CD4-positive, alpha-beta memory T cell (primary cell): ENCODE data around the gene POGK. TPM values are rescaled to one million over a fixed set of nuclear protein-coding genes. Genes with fewer than 3 reads are reported as not detected.

ENCODE experiments used
- CTCF ChIA-PET: fragments of 350-600 bp; sonication (Branson Sonifier 250); formaldehyde crosslinking; loops from one replicate; lab custom pipeline; 2021; ENCODE audit warnings: inconsistent platforms; ENCODE audit not compliant: partially characterized antibody; lab: Charles Lee
- POLR2A ChIA-PET: fragments of 350-600 bp; sonication (Branson Sonifier 250); formaldehyde crosslinking; loops from one replicate; lab custom pipeline; 2021; ENCODE audit not compliant: partially characterized antibody; lab: Charles Lee
- DNase-seq, 5 donors: peaks; one replicate each; pipeline versions ENCODE4 v3.0.0 to v3.0.0-alpha.2; 2020 to 2022; ENCODE audit warnings: mixed read lengths in 1 of 5
- H3K27ac ChIP-seq: one replicate; pipeline ENCODE4 v1.7.0; 2013; ENCODE audit warnings: low read depth, low read length
- H3K27me3 ChIP-seq: 2 replicates; pipeline ENCODE4 v1.7.0; 2013; ENCODE audit warnings: mild to moderate bottlenecking, low read length, moderate library complexity; ENCODE audit not compliant: insufficient read depth
- H3K36me3 ChIP-seq: 2 replicates; pipeline ENCODE4 v1.7.0; 2013; ENCODE audit warnings: mild to moderate bottlenecking, low read length, moderate library complexity; ENCODE audit not compliant: insufficient read depth
- H3K4me1 ChIP-seq: 2 replicates; pipeline ENCODE4 v1.7.0; 2013; ENCODE audit warnings: mild to moderate bottlenecking, low read length, moderate library complexity; ENCODE audit not compliant: insufficient read depth
- H3K4me3 ChIP-seq, 2 donors: one replicate each; pipeline ENCODE4 v1.7.0; 2013; ENCODE audit warnings: low read length in 2 of 2, mild to moderate bottlenecking in 1 of 2
- H3K9me3 ChIP-seq, 2 donors: one replicate each; pipeline ENCODE4 v1.7.0; 2013; ENCODE audit warnings: low read length in 2 of 2, control low read depth in 1 of 2; ENCODE audit not compliant: control insufficient read depth in 1 of 2
- H3K27ac Mint-ChIP-seq, 7 donors: one replicate each; pipeline ENCODE4 v1.8.0; 2020 to 2021; ENCODE audit warnings: mixed read lengths in 7 of 7, mild to moderate bottlenecking in 6 of 7, inconsistent platforms in 3 of 7, moderate library complexity in 3 of 7
- H3K27me3 Mint-ChIP-seq, 2 donors: one replicate each; pipeline ENCODE4 v1.8.0; 2020 to 2021; ENCODE audit warnings: mixed read lengths in 2 of 2
- H3K36me3 Mint-ChIP-seq, 2 donors: one replicate each; pipeline ENCODE4 v1.8.0; 2020 to 2021; ENCODE audit warnings: mixed read lengths in 2 of 2, inconsistent platforms in 1 of 2, mild to moderate bottlenecking in 1 of 2
- H3K4me1 Mint-ChIP-seq, 4 donors: one replicate each; pipeline ENCODE4 v1.8.0; 2020 to 2021; ENCODE audit warnings: mixed read lengths in 4 of 4, mild to moderate bottlenecking in 1 of 4
- H3K4me3 Mint-ChIP-seq, 8 donors: one replicate each; pipeline ENCODE4 v1.8.0; 2020 to 2021; ENCODE audit warnings: mixed read lengths in 8 of 8, mild to moderate bottlenecking in 7 of 8, moderate library complexity in 6 of 8, inconsistent platforms in 3 of 8
- H3K9me3 Mint-ChIP-seq, 8 donors: one replicate each; pipeline ENCODE4 v1.8.0; 2020 to 2021; ENCODE audit warnings: mixed read lengths in 8 of 8, mild to moderate bottlenecking in 5 of 8, inconsistent platforms in 3 of 8, moderate library complexity in 1 of 8
- intact Hi-C: fragments of 100-400 bp; cut with micrococcal nuclease; formaldehyde crosslinking; loops from one replicate; pipeline ENCODE4 v1.15.1; 2023
- polyA plus RNA-seq, 2 donors: library from polyadenylated mRNA; unstranded; fragments of 300-500 nt; fragmentation: Illumina TruSeq; gene quantifications; one replicate each; pipeline ENCODE4 v1.2.3, GENCODE V29; 2021
- total RNA-seq, 2 experiments: library from RNA; stranded (reverse); gene quantifications; one replicate each; pipeline ENCODE4 v1.2.3, GENCODE V29; 2021

Gene POGK
- total and polyA plus RNA-seq, 4 experiments from 2014 or later: 6.7 to 44.3 (median 30.1) TPM

GRCh38 chr1:166869318-166870099 is 30.2 kb downstream of the POGK start:
- DNase-seq: no peak
- H3K27me3 Mint-ChIP-seq: no peaks in the 10 kb centered on the region
- H3K4me3 ChIP-seq: no peak overlapping the region
- POLR2A ChIA-PET: no interaction called here
- no peak overlapping the region for H3K4me3 Mint-ChIP-seq
- H3K9me3 Mint-ChIP-seq: no peaks in the 10 kb centered on the region
- H3K27ac ChIP-seq: no peak overlapping the region
- peaks cover 19 to 59% (median 44%) of the 10 kb centered on the region in 4 donors for H3K4me1 Mint-ChIP-seq
- H3K27me3 ChIP-seq: no peaks in the 10 kb centered on the region
- H3K36me3 ChIP-seq: peaks cover 9% of the 10 kb centered on the region
- peak overlapping the region in 5 of 7 donors; percentile 7 to 65 (median 31) for H3K27ac Mint-ChIP-seq
- H3K36me3 Mint-ChIP-seq: peaks cover 21 to 35% of the 10 kb centered on the region in 2 donors
- CTCF ChIA-PET: interaction anchor here (0.7 to 1.0 kb wide), 2 partner anchors 22 to 190 kb away, joined by 3 read pairs; no protein-coding TSS in a partner anchor
- no peaks in the 10 kb centered on the region for H3K9me3 ChIP-seq
- intact Hi-C loops: no loop called here
- H3K4me1 ChIP-seq: peaks cover 17% of the 10 kb centered on the region

DNA sequence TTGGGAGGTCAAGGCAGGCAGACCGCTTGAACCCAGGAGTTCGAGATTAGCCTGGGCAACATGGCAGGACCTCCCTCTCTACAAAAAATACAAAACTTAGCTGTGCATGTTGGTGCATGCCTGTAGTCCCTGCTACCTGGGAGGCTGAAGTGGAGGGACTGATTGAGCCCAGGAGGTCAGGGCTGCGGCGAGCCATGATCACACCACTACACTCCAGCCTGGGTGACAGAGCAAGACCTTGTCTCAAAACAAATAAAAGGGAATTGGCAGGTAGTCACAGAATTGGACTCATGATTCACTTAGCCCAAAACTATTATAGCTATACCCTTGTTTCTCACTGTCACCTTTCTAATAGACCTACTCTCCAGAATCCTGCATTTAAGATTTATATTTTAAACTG is 31.3 kb downstream of the POGK start:
- no peak for DNase-seq
- POLR2A ChIA-PET: no interaction called here
- Histone ChIP-seq H3K27ac (no peak overlapping the region), H3K4me1 (peaks cover 26% of the 10 kb centered on the region), H3K27me3 (no peaks in the 10 kb centered on the region), H3K9me3 (no peaks in the 10 kb centered on the region), H3K4me3 (no peak overlapping the region), H3K36me3 (peaks cover 9% of the 10 kb centered on the region)
- no peaks in the 10 kb centered on the region for H3K27me3 Mint-ChIP-seq
- CTCF ChIA-PET: interaction anchor here (1.1 to 1.7 kb wide), 2 partner anchors 28 to 30 kb away, joined by 3 to 4 read pairs; no protein-coding TSS in a partner anchor
- H3K9me3 Mint-ChIP-seq: no peaks in the 10 kb centered on the region
- peak overlapping the region in 2 of 7 donors; percentile 27 to 68 for H3K27ac Mint-ChIP-seq
- no peak overlapping the region for H3K4me3 Mint-ChIP-seq
- H3K4me1 Mint-ChIP-seq: peaks cover 27 to 69% (median 53%) of the 10 kb centered on the region in 4 donors
- H3K36me3 Mint-ChIP-seq: peaks cover 16 to 27% of the 10 kb centered on the region in 2 donors
- intact Hi-C loops: no loop called here

DNA sequence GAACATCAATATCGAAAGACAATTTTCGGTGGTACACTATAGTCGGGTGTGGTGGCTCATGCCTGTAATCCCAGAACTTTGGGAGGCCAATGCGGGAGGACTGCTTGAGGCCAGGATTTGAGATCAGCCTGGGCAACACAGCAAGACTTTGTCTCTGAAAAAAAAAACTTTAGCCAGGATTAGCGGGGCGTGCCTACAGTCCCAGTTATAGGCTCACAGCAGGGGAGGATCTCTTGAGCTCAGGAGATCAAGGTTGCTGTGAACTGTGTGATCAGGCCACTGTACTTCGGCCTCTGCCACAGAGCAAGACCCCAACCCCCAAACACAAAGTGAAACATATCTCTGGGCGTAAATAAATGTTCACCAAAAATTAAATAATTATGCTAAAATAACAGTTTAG is 35.2 kb downstream of the POGK start:
- H3K36me3 ChIP-seq: no peaks in the 10 kb centered on the region
- peaks cover 32 to 70% (median 56%) of the 10 kb centered on the region in 4 donors for H3K4me1 Mint-ChIP-seq
- H3K27me3 ChIP-seq: no peaks in the 10 kb centered on the region
- H3K4me3 ChIP-seq: no peak overlapping the region
- H3K4me3 Mint-ChIP-seq: peak overlapping the region in 6 of 8 donors; percentile 9 to 59 (median 32)
- H3K9me3 ChIP-seq: no peaks in the 10 kb centered on the region
- H3K4me1 ChIP-seq: peaks cover 32% of the 10 kb centered on the region
- H3K36me3 Mint-ChIP-seq: peaks cover 0 to 9% of the 10 kb centered on the region in 2 donors
- no peak overlapping the region for H3K27ac Mint-ChIP-seq
- H3K27ac ChIP-seq: no peak overlapping the region
- peaks cover 0 to 1% of the 10 kb centered on the region in 2 donors for H3K27me3 Mint-ChIP-seq
- DNase-seq: no peak
- ChIA-PET CTCF (no interaction called here), POLR2A (no interaction called here)
- intact Hi-C loops: no loop called here
- H3K9me3 Mint-ChIP-seq: peaks cover 0 to 4% (median 0%) of the 10 kb centered on the region in 8 donors

DNA sequence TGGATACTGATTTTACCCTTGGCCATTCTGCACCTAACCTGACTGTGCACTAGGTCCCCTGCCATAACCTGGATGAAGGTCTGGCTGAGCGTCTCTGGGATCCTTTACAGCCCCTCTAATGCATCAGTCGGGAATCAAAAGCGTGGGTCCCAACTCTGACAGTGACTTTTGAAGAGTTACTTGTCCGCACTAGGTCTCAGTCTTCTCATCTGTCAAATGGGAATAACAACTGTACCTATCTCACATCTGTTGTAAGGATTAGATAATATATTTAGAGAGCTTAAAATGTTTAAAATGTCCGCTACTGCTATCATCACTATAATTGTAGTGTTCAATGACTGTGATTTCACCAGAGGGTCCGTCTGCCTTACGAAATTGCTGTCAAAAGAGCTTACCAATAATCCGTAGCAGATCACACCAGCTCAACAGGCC is 36.0 kb downstream of the POGK start:
- Histone ChIP-seq H3K9me3 (no peaks in the 10 kb centered on the region), H3K4me3 (peak overlapping the region; percentile 52 to 88), H3K27me3 (no peaks in the 10 kb centered on the region), H3K27ac (peak overlapping the region; percentile 69), H3K36me3 (no peaks in the 10 kb centered on the region), H3K4me1 (peaks cover 32% of the 10 kb centered on the region)
- H3K4me3 Mint-ChIP-seq: peak overlapping the region; percentile 80 to 99 (median 88)
- peaks cover 0 to 1% of the 10 kb centered on the region in 2 donors for H3K27me3 Mint-ChIP-seq
- CTCF ChIA-PET: interaction anchor here (0.8 to 2.9 kb wide), 6 partner anchors 11 to 186 kb away, joined by 3 to 14 read pairs (median 4); no protein-coding TSS in a partner anchor
- H3K36me3 Mint-ChIP-seq: peaks cover 0 to 7% of the 10 kb centered on the region in 2 donors
- H3K27ac Mint-ChIP-seq: peak overlapping the region; percentile 32 to 92 (median 84)
- intact Hi-C loops: loop anchor here (5.0 kb wide), 1 partner anchor 1062 kb away; the partner anchor contains the start of genes DCAF6 and MPC2
- peaks cover 0 to 4% (median 0%) of the 10 kb centered on the region in 8 donors for H3K9me3 Mint-ChIP-seq
- peaks cover 32 to 62% (median 49%) of the 10 kb centered on the region in 4 donors for H3K4me1 Mint-ChIP-seq
- DNase-seq: no peak
- POLR2A ChIA-PET: interaction anchor here (1.1 to 2.3 kb wide), 10 partner anchors 9 to 1061 kb away, joined by 3 to 54 read pairs (median 5); partner anchors contain the start of genes DCAF6, GPA33, MPC2 and POGK

DNA sequence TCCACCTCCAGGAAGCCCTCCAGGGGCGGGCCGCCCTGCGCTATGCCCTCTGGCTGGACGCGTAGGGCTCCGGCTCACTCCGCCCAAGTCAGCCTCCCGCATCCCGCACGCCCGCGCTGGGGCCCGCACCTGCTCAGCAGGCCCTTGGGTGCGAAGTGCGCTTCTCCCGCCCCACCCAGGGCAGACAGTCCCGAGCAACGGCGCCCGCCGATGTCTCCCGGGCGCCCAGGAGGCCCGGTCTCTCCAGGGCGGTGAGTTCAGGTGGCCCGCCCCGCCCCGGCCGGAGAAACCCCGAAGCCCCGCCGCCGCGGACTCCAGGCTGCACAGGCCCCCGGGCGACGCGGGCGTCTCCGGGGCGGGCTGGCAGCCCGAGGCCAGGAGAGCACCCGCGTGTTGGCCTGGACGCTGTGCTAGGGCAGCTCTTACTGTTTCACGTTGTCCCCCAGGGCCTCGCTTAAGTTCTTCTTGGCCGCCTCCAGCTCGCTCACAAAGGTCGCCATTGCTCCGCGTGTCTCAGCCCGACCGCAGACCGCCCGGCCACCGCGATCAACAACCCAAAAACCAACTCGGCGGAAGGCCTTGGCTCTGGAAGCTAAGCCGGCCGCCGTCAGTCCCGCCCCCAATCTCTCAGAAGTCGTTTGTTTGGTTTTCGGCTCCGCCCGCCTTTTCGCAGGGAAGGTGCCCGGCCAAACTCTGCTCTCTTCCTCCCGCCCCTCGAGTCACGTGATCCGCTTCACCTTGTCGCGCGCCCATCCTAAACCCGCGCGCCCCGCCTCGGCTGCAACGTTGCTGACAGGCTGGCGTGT is 36.7 kb downstream of the POGK start, which contains the start of gene TADA1:
Gene TADA1 (minus strand): TSS at position 531 of the 806 bp plus-strand sequence. CDS start 31 bp downstream, at position 500.
- peaks cover 0 to 1% of the 10 kb centered on the region in 2 donors for H3K27me3 Mint-ChIP-seq
- peak; percentile 96 to 99 (median 97) for DNase-seq
- ChIA-PET POLR2A (interaction anchor here (0.8 to 2.3 kb wide), 17 partner anchors 10 to 1060 kb away, joined by 3 to 54 read pairs (median 5); partner anchors contain the start of genes DCAF6, GPA33, ILDR2 and MPC2), CTCF (interaction anchor here (0.8 to 2.9 kb wide), 7 partner anchors 12 to 185 kb away, joined by 3 to 14 read pairs (median 4); no protein-coding TSS in a partner anchor)
- H3K27me3 ChIP-seq: no peaks in the 10 kb centered on the region
- peak within 1 kb of the TSS; percentile 95 to 100 (median 99) for H3K4me3 Mint-ChIP-seq
- H3K27ac ChIP-seq: peak within 1 kb of the TSS; percentile 69
- H3K4me1 ChIP-seq: peaks cover 32% of the 10 kb centered on the region
- H3K27ac Mint-ChIP-seq: peak within 1 kb of the TSS; percentile 92 to 99 (median 99)
- peaks cover 32 to 56% (median 45%) of the 10 kb centered on the region in 4 donors for H3K4me1 Mint-ChIP-seq
- intact Hi-C loops: loop anchor here (1.0 to 5.0 kb wide), 3 partner anchors 37 to 1061 kb away; partner anchors contain the start of genes DCAF6, MPC2, POGK and POU2F1
- H3K4me3 ChIP-seq: peak within 1 kb of the TSS; percentile 52 to 88
- H3K9me3 Mint-ChIP-seq: peaks cover 0 to 4% (median 0%) of the 10 kb centered on the region in 8 donors
- no peaks in the 10 kb centered on the region for H3K36me3 ChIP-seq
- peaks cover 0 to 7% of the 10 kb centered on the region in 2 donors for H3K36me3 Mint-ChIP-seq
- H3K9me3 ChIP-seq: no peaks in the 10 kb centered on the region

DNA sequence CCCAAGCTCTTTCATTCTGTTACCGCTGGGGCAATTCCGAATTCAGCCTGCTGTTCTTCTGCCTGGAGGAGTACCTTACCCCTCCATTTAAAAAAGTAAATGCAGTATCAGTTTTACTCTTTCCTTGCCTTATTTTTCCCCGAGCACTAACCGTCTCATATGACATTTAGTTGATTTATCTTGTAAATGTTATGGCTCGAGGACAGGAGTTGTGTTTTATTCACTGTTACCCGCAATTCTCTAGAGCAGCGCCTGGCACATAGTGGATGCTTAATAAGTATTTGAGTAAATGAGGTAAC is 37.2 kb downstream of the POGK start:
- peak overlapping the region; percentile 92 to 99 (median 99) for H3K27ac Mint-ChIP-seq
- ChIA-PET CTCF (interaction anchor here (1.1 to 2.9 kb wide), 5 partner anchors 12 to 185 kb away, joined by 3 to 14 read pairs (median 5); no protein-coding TSS in a partner anchor), POLR2A (interaction anchor here (0.8 to 2.3 kb wide), 15 partner anchors 12 to 1060 kb away, joined by 3 to 54 read pairs (median 5); partner anchors contain the start of genes DCAF6, ILDR2, MPC2 and POGK)
- Histone ChIP-seq H3K27me3 (no peaks in the 10 kb centered on the region), H3K36me3 (no peaks in the 10 kb centered on the region), H3K27ac (peak overlapping the region; percentile 69), H3K9me3 (no peaks in the 10 kb centered on the region), H3K4me3 (peak overlapping the region in 1 of 2 donors; percentile 88), H3K4me1 (peaks cover 32% of the 10 kb centered on the region)
- no peak for DNase-seq
- peaks cover 0 to 4% (median 0%) of the 10 kb centered on the region in 8 donors for H3K9me3 Mint-ChIP-seq
- intact Hi-C loops: loop anchor here (1.0 to 5.0 kb wide), 3 partner anchors 37 to 1061 kb away; partner anchors contain the start of genes DCAF6, MPC2, POGK and POU2F1
- peaks cover 0 to 1% of the 10 kb centered on the region in 2 donors for H3K27me3 Mint-ChIP-seq
- peaks cover 0 to 5% of the 10 kb centered on the region in 2 donors for H3K36me3 Mint-ChIP-seq
- peaks cover 29 to 50% (median 41%) of the 10 kb centered on the region in 4 donors for H3K4me1 Mint-ChIP-seq
- peak overlapping the region; percentile 95 to 100 (median 99) for H3K4me3 Mint-ChIP-seq
